Mammary epithelial cell (primary cell): ENCODE results near the gene SLC25A13.

Experiments used
- EZH2 ChIP-seq: IDR thresholded peaks from 2 replicates; pipeline ENCODE4 v1.6.1; 2012; ENCODE audit warnings: low read length, inconsistent platforms, borderline replicate concordance
- TF ChIP-seq, protein P1 (sequence below), 2 donors: IDR thresholded peaks in 1 of 2; conservative IDR thresholded peaks in 1 of 2; 2 replicates each; pipeline ENCODE4 v1.5.1; 2011 to 2012; ENCODE audit warnings: inconsistent platforms in 2 of 2, low read length in 2 of 2, mild to moderate bottlenecking in 2 of 2, control low read depth in 1 of 2, low read depth in 1 of 2; ENCODE audit not compliant: insufficient read depth in 1 of 2; ENCODE audit errors: extremely low read depth in 1 of 2

DNA sequence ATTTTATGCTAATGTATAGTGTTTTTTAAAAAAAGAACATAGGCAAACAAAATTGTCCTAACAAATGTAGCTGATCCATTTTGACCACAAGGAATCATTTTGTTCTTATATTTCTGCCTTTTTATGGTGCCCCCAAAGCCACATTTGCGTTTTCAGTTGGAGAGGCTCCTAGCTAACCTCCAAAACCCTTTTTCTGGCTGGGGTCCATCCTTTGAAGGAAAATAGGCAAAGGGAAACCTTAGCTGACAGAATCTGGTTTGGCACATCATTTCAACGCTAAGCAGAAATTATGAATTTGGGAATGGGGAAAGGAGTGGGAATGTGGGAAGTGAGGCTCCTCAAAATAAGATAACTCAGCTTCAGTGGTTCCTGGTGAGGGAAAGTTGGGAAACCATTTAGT, 25.6 kb upstream of the SLC25A13 start:
- TF ChIP-seq, protein P1, sequence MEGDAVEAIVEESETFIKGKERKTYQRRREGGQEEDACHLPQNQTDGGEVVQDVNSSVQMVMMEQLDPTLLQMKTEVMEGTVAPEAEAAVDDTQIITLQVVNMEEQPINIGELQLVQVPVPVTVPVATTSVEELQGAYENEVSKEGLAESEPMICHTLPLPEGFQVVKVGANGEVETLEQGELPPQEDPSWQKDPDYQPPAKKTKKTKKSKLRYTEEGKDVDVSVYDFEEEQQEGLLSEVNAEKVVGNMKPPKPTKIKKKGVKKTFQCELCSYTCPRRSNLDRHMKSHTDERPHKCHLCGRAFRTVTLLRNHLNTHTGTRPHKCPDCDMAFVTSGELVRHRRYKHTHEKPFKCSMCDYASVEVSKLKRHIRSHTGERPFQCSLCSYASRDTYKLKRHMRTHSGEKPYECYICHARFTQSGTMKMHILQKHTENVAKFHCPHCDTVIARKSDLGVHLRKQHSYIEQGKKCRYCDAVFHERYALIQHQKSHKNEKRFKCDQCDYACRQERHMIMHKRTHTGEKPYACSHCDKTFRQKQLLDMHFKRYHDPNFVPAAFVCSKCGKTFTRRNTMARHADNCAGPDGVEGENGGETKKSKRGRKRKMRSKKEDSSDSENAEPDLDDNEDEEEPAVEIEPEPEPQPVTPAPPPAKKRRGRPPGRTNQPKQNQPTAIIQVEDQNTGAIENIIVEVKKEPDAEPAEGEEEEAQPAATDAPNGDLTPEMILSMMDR (conservative IDR thresholded peaks at IDR 0.05 in 1 of 2, IDR thresholded peaks at IDR 0.05 in 1 of 2; ENCODE audit: extremely low read depth in 1 of 2, insufficient read depth in 1 of 2, low read depth in 1 of 2, low read length in 2 of 2), result no peak
- no peak for TF ChIP-seq EZH2
